HEK293 (cell line): ENCODE measurements around the gene SSBP3.

Experiments used
- CTCF ChIA-PET: fragments of 350-600 bp; formaldehyde crosslinking; extraction: SDS; loops from one replicate; lab custom pipeline; 2021; ENCODE audit warnings: antibody characterized with exemption; lab: Yijun Ruan, JAX
- POLR2A ChIA-PET: fragments of 300-600 bp; formaldehyde crosslinking; extraction: SDS; loops from one replicate; lab custom pipeline; 2020; ENCODE audit warnings: antibody characterized with exemption, inconsistent platforms; lab: Yijun Ruan, JAX
- H3K27ac ChIP-seq: fragments of 200-500 bp; sonication (Bioruptor generic); 2 replicates; pipeline ENCODE4 v1.5.1; 2014; ENCODE audit warnings: low read depth, low read length, control low read depth, inconsistent platforms; ENCODE audit errors: extremely low read depth
- H3K36me3 ChIP-seq, 2 experiments: fragments of 200-500 bp in 1 of 2; sonication (Bioruptor generic) in 1 of 2; 1 replicate in 1 of 2; 2 replicates in 1 of 2; pipeline ENCODE4 v1.5.1; 2014 to 2017; ENCODE audit warnings: inconsistent platforms in 2 of 2, low read length in 2 of 2; ENCODE audit not compliant: control insufficient read depth in 2 of 2, insufficient read depth in 1 of 2
- H3K4me1 ChIP-seq: fragments of 200-500 bp; sonication (Bioruptor generic); 2 replicates; pipeline ENCODE4 v1.5.1; 2014; ENCODE audit warnings: mild to moderate bottlenecking, low read length, inconsistent platforms; ENCODE audit not compliant: control insufficient read depth, insufficient read depth
- H3K4me3 ChIP-seq: 2 replicates; pipeline ENCODE4 v1.5.1; 2011; ENCODE audit warnings: low read depth, mild to moderate bottlenecking, control low read depth, low read length, moderate library complexity
- H3K9me3 ChIP-seq: fragments of 200-500 bp; sonication (Bioruptor generic); 2 replicates; pipeline ENCODE4 v1.5.1; 2014; ENCODE audit warnings: low read depth, low read length, inconsistent platforms; ENCODE audit not compliant: control insufficient read depth, insufficient read depth
- GLI2 ChIP-seq: fragments of 450-650 bp; formaldehyde crosslinking; IDR thresholded peaks from 2 replicates; pipeline ENCODE4; 2017; ENCODE audit warnings: missing biosample characterization, missing genetic modification characterization, low read depth, borderline replicate concordance
- GLIS2 ChIP-seq: fragments of 450-650 bp; formaldehyde crosslinking; IDR thresholded peaks from 2 replicates; pipeline ENCODE4 v1.5.1; 2016; ENCODE audit warnings: missing biosample characterization, missing genetic modification characterization
- KLF1 ChIP-seq: fragments of 450-650 bp; formaldehyde crosslinking; IDR thresholded peaks from 2 replicates; pipeline ENCODE4 v1.5.1; 2016; ENCODE audit warnings: missing biosample characterization, missing genetic modification characterization
- WT1 ChIP-seq: fragments of 450-650 bp; formaldehyde crosslinking; IDR thresholded peaks from 2 replicates; pipeline ENCODE4 v1.5.1; 2016; ENCODE audit warnings: missing biosample characterization, missing genetic modification characterization
- ZBTB7A ChIP-seq: fragments of 450-650 bp; formaldehyde crosslinking; IDR thresholded peaks from 2 replicates; pipeline ENCODE4 v1.5.1; 2016; ENCODE audit warnings: low read depth, missing biosample characterization, missing genetic modification characterization
- ZFP3 ChIP-seq: fragments of 450-650 bp; formaldehyde crosslinking; IDR thresholded peaks from 2 replicates; pipeline ENCODE4 v1.5.1; 2016; ENCODE audit warnings: low read depth, missing biosample characterization, missing genetic modification characterization
- ZNF121 ChIP-seq: fragments of 450-650 bp; formaldehyde crosslinking; IDR thresholded peaks from 2 replicates; pipeline ENCODE4 v1.5.1; 2016; ENCODE audit warnings: missing biosample characterization, missing genetic modification characterization
- ZNF16 ChIP-seq: fragments of 450-650 bp; formaldehyde crosslinking; IDR thresholded peaks from 2 replicates; pipeline ENCODE4 v1.5.1; 2016; ENCODE audit warnings: low read depth, missing biosample characterization, missing genetic modification characterization
- ZNF223 ChIP-seq: fragments of 450-650 bp; formaldehyde crosslinking; IDR thresholded peaks from 2 replicates; pipeline ENCODE4 v1.5.1; 2016; ENCODE audit warnings: missing biosample characterization, missing genetic modification characterization
- ZNF555 ChIP-seq: fragments of 450-650 bp; formaldehyde crosslinking; conservative IDR thresholded peaks from 2 replicates; pipeline ENCODE4 v1.5.1; 2017; ENCODE audit warnings: missing biosample characterization, mild to moderate bottlenecking, missing genetic modification characterization, inconsistent platforms
- ZNF670 ChIP-seq: fragments of 450-650 bp; formaldehyde crosslinking; IDR thresholded peaks from 2 replicates; pipeline ENCODE4 v1.5.1; 2016; ENCODE audit warnings: missing biosample characterization, missing genetic modification characterization, low read depth
- ZNF76 ChIP-seq: fragments of 450-650 bp; formaldehyde crosslinking; IDR thresholded peaks from 2 replicates; pipeline ENCODE4; 2016; ENCODE audit warnings: low read depth, missing biosample characterization, missing genetic modification characterization, borderline replicate concordance
- ZNF776 ChIP-seq: fragments of 450-650 bp; formaldehyde crosslinking; IDR thresholded peaks from 2 replicates; pipeline ENCODE4 v1.5.0; 2017; ENCODE audit warnings: missing biosample characterization, missing genetic modification characterization, borderline replicate concordance
- ZNF830 ChIP-seq: fragments of 450-650 bp; IDR thresholded peaks from 2 replicates; pipeline ENCODE4 v1.5.0; 2018; ENCODE audit warnings: missing biosample characterization, missing genetic modification characterization, low read depth, mild to moderate bottlenecking, moderate library complexity
- ZSCAN23 ChIP-seq: fragments of 450-650 bp; formaldehyde crosslinking; IDR thresholded peaks from 2 replicates; pipeline ENCODE4 v1.5.1; 2016; ENCODE audit warnings: missing biosample characterization, missing genetic modification characterization
- TF ChIP-seq, protein P1 (sequence below): fragments of 450-650 bp; formaldehyde crosslinking; IDR thresholded peaks from 2 replicates; pipeline ENCODE4 v1.5.1; 2016; ENCODE audit warnings: missing biosample characterization, missing genetic modification characterization
- TF ChIP-seq, protein P2 (sequence below): fragments of 450-650 bp; formaldehyde crosslinking; IDR thresholded peaks from 2 replicates; pipeline ENCODE4 v1.5.1; 2016; ENCODE audit warnings: missing biosample characterization, missing genetic modification characterization
- TF ChIP-seq, protein P3 (sequence below): fragments of 450-650 bp; formaldehyde crosslinking; IDR thresholded peaks from 2 replicates; pipeline ENCODE4 v1.5.1; 2017; ENCODE audit warnings: missing biosample characterization, mild to moderate bottlenecking, missing genetic modification characterization, moderate library complexity
- TF ChIP-seq, protein P4 (sequence below): fragments of 450-650 bp; IDR thresholded peaks from 2 replicates; pipeline ENCODE4 v1.5.1; 2018; ENCODE audit warnings: missing biosample characterization, missing genetic modification characterization
- TF ChIP-seq, protein P5 (sequence below): fragments of 450-650 bp; formaldehyde crosslinking; IDR thresholded peaks from 2 replicates; pipeline ENCODE4 v1.5.1; 2017; ENCODE audit warnings: missing biosample characterization, missing genetic modification characterization
- TF ChIP-seq, protein P6 (sequence below): fragments of 450-650 bp; formaldehyde crosslinking; IDR thresholded peaks from 2 replicates; pipeline ENCODE4 v1.5.1; 2016; ENCODE audit warnings: missing biosample characterization, missing genetic modification characterization
- TF ChIP-seq, protein P7 (sequence below): fragments of 450-650 bp; formaldehyde crosslinking; IDR thresholded peaks from 2 replicates; pipeline ENCODE4 v1.5.1; 2016; ENCODE audit warnings: missing biosample characterization, missing genetic modification characterization

SSBP3 gene

DNA sequence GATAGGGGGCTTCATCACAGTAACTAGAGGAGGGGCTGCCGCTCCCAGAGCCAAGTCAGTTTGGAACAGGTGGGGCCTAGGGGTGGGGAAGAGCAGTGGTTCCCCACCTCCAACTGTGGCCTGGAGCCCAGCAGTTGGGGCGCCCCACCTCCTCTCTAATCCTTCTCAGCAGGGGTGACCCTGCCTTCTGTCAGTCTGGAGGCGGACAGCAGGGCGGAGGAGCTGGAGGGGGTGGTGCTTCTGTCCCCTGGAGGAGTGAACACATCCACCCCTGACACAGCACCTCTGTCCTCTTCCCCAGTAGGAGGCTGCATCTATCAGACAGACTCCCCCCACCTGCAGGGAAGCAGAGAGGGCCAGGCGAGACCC is 132.4 kb downstream of the SSBP3 start (continued):
- TF ChIP-seq, protein P1, sequence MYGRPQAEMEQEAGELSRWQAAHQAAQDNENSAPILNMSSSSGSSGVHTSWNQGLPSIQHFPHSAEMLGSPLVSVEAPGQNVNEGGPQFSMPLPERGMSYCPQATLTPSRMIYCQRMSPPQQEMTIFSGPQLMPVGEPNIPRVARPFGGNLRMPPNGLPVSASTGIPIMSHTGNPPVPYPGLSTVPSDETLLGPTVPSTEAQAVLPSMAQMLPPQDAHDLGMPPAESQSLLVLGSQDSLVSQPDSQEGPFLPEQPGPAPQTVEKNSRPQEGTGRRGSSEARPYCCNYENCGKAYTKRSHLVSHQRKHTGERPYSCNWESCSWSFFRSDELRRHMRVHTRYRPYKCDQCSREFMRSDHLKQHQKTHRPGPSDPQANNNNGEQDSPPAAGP (tag by site-specific recombination) = peak; percentile 86
- TF ChIP-seq, protein P2, sequence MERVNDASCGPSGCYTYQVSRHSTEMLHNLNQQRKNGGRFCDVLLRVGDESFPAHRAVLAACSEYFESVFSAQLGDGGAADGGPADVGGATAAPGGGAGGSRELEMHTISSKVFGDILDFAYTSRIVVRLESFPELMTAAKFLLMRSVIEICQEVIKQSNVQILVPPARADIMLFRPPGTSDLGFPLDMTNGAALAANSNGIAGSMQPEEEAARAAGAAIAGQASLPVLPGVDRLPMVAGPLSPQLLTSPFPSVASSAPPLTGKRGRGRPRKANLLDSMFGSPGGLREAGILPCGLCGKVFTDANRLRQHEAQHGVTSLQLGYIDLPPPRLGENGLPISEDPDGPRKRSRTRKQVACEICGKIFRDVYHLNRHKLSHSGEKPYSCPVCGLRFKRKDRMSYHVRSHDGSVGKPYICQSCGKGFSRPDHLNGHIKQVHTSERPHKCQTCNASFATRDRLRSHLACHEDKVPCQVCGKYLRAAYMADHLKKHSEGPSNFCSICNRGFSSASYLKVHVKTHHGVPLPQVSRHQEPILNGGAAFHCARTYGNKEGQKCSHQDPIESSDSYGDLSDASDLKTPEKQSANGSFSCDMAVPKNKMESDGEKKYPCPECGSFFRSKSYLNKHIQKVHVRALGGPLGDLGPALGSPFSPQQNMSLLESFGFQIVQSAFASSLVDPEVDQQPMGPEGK = peak; percentile 49; the same call in 1 of the 2 replicates
- TF ChIP-seq, protein P3, sequence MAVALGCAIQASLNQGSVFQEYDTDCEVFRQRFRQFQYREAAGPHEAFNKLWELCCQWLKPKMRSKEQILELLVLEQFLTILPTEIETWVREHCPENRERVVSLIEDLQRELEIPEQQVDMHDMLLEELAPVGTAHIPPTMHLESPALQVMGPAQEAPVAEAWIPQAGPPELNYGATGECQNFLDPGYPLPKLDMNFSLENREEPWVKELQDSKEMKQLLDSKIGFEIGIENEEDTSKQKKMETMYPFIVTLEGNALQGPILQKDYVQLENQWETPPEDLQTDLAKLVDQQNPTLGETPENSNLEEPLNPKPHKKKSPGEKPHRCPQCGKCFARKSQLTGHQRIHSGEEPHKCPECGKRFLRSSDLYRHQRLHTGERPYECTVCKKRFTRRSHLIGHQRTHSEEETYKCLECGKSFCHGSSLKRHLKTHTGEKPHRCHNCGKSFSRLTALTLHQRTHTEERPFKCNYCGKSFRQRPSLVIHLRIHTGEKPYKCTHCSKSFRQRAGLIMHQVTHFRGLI (tag by site-specific recombination) = 0 out of 2 replicates have a peak, but pooled peaks have one; percentile 21
- TF ChIP-seq GLIS2 = peak; percentile 73

DNA sequence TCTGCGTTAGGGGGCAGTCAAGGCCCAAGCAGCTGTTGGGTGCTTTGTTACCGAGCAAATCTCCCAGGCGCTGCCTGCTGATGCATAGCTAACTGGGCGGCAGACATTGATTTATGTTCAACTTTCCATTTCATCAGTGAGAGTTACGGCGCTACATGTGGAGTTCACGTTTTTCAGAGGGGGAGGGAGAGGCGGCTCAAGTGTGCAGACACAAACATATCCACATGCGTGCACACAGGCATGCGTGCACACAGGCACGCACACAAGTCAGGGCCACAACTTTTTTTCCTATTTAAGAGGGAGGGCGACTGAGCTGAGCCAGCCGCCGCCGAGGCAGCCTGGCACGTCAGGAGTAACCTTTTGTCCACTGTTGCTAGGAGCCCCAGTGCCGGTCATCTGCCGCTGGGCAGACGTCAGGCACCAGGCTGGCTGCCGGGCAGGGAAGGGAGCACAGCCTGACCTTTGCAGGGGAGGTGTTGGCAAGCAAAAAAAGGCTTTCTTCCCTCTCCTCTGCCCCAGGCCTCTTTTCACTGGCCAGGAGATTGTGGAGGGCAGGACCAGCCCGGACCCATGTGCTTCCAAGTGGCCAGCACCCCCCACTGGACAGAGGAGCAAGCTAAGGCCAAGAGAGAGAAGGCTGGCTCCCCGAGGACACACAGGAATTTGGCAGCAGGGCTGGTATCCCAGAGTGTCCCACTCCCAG is 133.0 kb downstream of the SSBP3 start:
- no peak overlapping the region for H3K4me3 ChIP-seq
- no peaks in the 10 kb centered on the region for H3K4me1 ChIP-seq
- ChIA-PET POLR2A (interaction anchor here (0.5 kb wide), 1 partner anchor 14 kb away, joined by 14 read pairs; no protein-coding TSS in a partner anchor), CTCF (interaction anchor here (0.6 to 1.2 kb wide), 4 partner anchors 19 to 360 kb away, joined by 3 to 4 read pairs (median 3); no protein-coding TSS in a partner anchor)
- H3K36me3 ChIP-seq = peaks cover 0 to 7% of the 10 kb centered on the region in 2 experiments; a peak in 1 of 3 replicates
- no peak overlapping the region for H3K27ac ChIP-seq
- no peaks in the 10 kb centered on the region for H3K9me3 ChIP-seq
- TF ChIP-seq ZNF670 = no peak
- no peak for TF ChIP-seq ZNF121 (tag by site-specific recombination)
- TF ChIP-seq, protein P4, sequence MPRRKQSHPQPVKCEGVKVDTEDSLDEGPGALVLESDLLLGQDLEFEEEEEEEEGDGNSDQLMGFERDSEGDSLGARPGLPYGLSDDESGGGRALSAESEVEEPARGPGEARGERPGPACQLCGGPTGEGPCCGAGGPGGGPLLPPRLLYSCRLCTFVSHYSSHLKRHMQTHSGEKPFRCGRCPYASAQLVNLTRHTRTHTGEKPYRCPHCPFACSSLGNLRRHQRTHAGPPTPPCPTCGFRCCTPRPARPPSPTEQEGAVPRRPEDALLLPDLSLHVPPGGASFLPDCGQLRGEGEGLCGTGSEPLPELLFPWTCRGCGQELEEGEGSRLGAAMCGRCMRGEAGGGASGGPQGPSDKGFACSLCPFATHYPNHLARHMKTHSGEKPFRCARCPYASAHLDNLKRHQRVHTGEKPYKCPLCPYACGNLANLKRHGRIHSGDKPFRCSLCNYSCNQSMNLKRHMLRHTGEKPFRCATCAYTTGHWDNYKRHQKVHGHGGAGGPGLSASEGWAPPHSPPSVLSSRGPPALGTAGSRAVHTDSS (tag by site-specific recombination) = no peak
- TF ChIP-seq WT1 = peak; percentile 73
- TF ChIP-seq GLI2 (tag by site-specific recombination) = no peak
- no peak for TF ChIP-seq ZNF830 (tag by site-specific recombination)
- no peak for TF ChIP-seq ZNF16 (tag by site-specific recombination)
- no peak for TF ChIP-seq ZNF223
- TF ChIP-seq ZBTB7A (tag by site-specific recombination) = no peak
- TF ChIP-seq ZNF76 = 0 out of 2 replicates have a peak, but pooled peaks have one; percentile 46
- no peak for TF ChIP-seq ZSCAN23 (tag by site-specific recombination)
- TF ChIP-seq ZNF555 (tag by site-specific recombination) = no peak
- TF ChIP-seq, protein P5, sequence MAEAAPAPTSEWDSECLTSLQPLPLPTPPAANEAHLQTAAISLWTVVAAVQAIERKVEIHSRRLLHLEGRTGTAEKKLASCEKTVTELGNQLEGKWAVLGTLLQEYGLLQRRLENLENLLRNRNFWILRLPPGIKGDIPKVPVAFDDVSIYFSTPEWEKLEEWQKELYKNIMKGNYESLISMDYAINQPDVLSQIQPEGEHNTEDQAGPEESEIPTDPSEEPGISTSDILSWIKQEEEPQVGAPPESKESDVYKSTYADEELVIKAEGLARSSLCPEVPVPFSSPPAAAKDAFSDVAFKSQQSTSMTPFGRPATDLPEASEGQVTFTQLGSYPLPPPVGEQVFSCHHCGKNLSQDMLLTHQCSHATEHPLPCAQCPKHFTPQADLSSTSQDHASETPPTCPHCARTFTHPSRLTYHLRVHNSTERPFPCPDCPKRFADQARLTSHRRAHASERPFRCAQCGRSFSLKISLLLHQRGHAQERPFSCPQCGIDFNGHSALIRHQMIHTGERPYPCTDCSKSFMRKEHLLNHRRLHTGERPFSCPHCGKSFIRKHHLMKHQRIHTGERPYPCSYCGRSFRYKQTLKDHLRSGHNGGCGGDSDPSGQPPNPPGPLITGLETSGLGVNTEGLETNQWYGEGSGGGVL (tag by site-specific recombination) = peak; percentile 28; the same call in 1 of the 2 replicates
- TF ChIP-seq, protein P6, sequence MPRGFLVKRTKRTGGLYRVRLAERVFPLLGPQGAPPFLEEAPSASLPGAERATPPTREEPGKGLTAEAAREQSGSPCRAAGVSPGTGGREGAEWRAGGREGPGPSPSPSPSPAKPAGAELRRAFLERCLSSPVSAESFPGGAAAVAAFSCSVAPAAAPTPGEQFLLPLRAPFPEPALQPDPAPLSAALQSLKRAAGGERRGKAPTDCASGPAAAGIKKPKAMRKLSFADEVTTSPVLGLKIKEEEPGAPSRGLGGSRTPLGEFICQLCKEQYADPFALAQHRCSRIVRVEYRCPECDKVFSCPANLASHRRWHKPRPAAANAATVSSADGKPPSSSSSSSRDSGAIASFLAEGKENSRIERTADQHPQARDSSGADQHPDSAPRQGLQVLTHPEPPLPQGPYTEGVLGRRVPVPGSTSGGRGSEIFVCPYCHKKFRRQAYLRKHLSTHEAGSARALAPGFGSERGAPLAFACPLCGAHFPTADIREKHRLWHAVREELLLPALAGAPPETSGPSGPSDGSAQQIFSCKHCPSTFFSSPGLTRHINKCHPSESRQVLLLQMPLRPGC (tag by site-specific recombination) = peak; percentile 82
- TF ChIP-seq ZFP3 (tag by site-specific recombination) = no peak
- TF ChIP-seq ZNF776 (tag by site-specific recombination) = no peak
- TF ChIP-seq KLF1 (tag by site-specific recombination) = peak; percentile 74
- TF ChIP-seq, protein P2 = peak; percentile 83
- TF ChIP-seq, protein P7, sequence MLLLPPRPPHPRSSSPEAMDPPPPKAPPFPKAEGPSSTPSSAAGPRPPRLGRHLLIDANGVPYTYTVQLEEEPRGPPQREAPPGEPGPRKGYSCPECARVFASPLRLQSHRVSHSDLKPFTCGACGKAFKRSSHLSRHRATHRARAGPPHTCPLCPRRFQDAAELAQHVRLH (tag by site-specific recombination) = peak; percentile 39; the same call in 1 of the 2 replicates
